HCT116 (cell line): ENCODE measurements around the gene HOXB8. TPM values are rescaled to one million over a fixed set of nuclear protein-coding genes. Genes with fewer than 3 reads are reported as not detected.

ENCODE experiments used
- ATAC-seq: fragments of 200-7000 bp; cut with Tn5 transposase; 2 replicates; pipeline ENCODE4 v1.9.1; 2020; ENCODE audit warnings: mild to moderate bottlenecking, moderate library complexity
- BruUV-seq: library from RNA; stranded (reverse); fragments of 400-500 nt; replicated peaks from 2 replicates; lab custom pipeline; 2021; lab: Mats Ljungman, UMichigan
- CTCF ChIA-PET: fragments of 300-600 bp; sonication (Branson Sonifier 250); formaldehyde crosslinking; loops from one replicate; lab custom pipeline; 2021; ENCODE audit warnings: antibody characterized with exemption; lab: Charles Lee
- POLR2A ChIA-PET: fragments of 300-600, 350-600 bp; sonication (Branson Sonifier 250); formaldehyde crosslinking; loops from one replicate; lab custom pipeline; 2021; ENCODE audit warnings: antibody characterized with exemption; lab: Charles Lee
- RAD21 ChIA-PET, 2 experiments: fragments of 300-600 bp; sonication (Branson Sonifier 250); formaldehyde crosslinking; loops; one replicate each; lab custom pipeline; 2023; ENCODE audit warnings: low total read pairs in 2 of 2; ENCODE audit not compliant: uncharacterized antibody in 2 of 2, unreplicated experiment in 2 of 2, low non-redundant PET in 1 of 2; lab: Charles Lee
- DNase-seq: peaks from one replicate; pipeline ENCODE4 v3.0.0-alpha.2; 2010; ENCODE audit warnings: low read depth, low spot score
- H2AFZ ChIP-seq: fragments of 200-600 bp; shearing (Covaris generic), sonication (generic); 2 replicates; pipeline ENCODE4 v1.6.1; 2017; ENCODE audit warnings: low read depth, mixed run types, mixed read lengths, antibody characterized with exemption, low read length; ENCODE audit not compliant: poor library complexity, severe bottlenecking
- H3K27ac ChIP-seq: 2 replicates; pipeline ENCODE4 v1.5.1; 2012; ENCODE audit warnings: low read depth, low read length
- H3K27me3 ChIP-seq: fragments of 200-600 bp; sonication (generic); 2 replicates; pipeline ENCODE4 v1.6.1; 2016; ENCODE audit warnings: mixed run types, low read length, mixed read lengths; ENCODE audit not compliant: insufficient read depth
- H3K36me3 ChIP-seq, 2 experiments: fragments of 200-500 bp in 1 of 2; fragments of 200-600 bp in 1 of 2; sonication (Bioruptor generic) in 1 of 2; sonication (generic) in 1 of 2; 2 replicates each; pipeline versions ENCODE4 v1.5.1 to v1.6.1; 2014 to 2016; ENCODE audit warnings: low read length in 2 of 2, inconsistent platforms in 1 of 2, mixed read lengths in 1 of 2, mixed run types in 1 of 2; ENCODE audit not compliant: insufficient read depth in 2 of 2, control insufficient read depth in 1 of 2
- H3K4me1 ChIP-seq, 2 experiments: fragments of 200-600 bp in 1 of 2; sonication (generic) in 1 of 2; 2 replicates each; pipeline versions ENCODE4 v1.5.1 to v1.6.1; 2012 to 2017; ENCODE audit warnings: low read length in 2 of 2, inconsistent platforms in 1 of 2, mild to moderate bottlenecking in 1 of 2, mixed read lengths in 1 of 2, mixed run types in 1 of 2, moderate library complexity in 1 of 2; ENCODE audit not compliant: insufficient read depth in 2 of 2, control insufficient read depth in 1 of 2
- H3K4me2 ChIP-seq: fragments of 200-600 bp; sonication (generic); 2 replicates; pipeline ENCODE4 v1.6.1; 2017; ENCODE audit warnings: mixed run types, low read length, mixed read lengths
- H3K4me3 ChIP-seq, 2 experiments: fragments of 200-600 bp in 1 of 2; sonication (generic) in 1 of 2; replicated peaks in 1 of 2; 2 replicates each; pipeline ENCODE4 v1.5.1; 2011 to 2016; ENCODE audit warnings: low read length in 2 of 2, control low read depth in 1 of 2, low read depth in 1 of 2, mild to moderate bottlenecking in 1 of 2, mixed read lengths in 1 of 2, mixed run types in 1 of 2
- H3K79me2 ChIP-seq: fragments of 200-600 bp; sonication (generic); 2 replicates; pipeline ENCODE4 v1.6.1; 2017; ENCODE audit warnings: mild to moderate bottlenecking, mixed run types, low read length, moderate library complexity, mixed read lengths; ENCODE audit not compliant: insufficient read depth
- H3K9ac ChIP-seq: fragments of 200-600 bp; sonication (generic); 2 replicates; pipeline ENCODE4 v1.6.1; 2016; ENCODE audit warnings: low read length, mixed read lengths
- H3K9me2 ChIP-seq: fragments of 200-600 bp; sonication (generic), shearing (Covaris generic); 2 replicates; pipeline ENCODE4 v1.6.1; 2017; ENCODE audit warnings: mixed run types, mild to moderate bottlenecking, moderate library complexity; ENCODE audit not compliant: insufficient read depth
- H3K9me3 ChIP-seq, 2 experiments: fragments of 200-500 bp in 1 of 2; fragments of 200-600 bp in 1 of 2; sonication (Bioruptor generic) in 1 of 2; sonication (generic) in 1 of 2; 2 replicates each; pipeline ENCODE4 v1.6.1; 2014 to 2017; ENCODE audit warnings: low read length in 2 of 2, mixed read lengths in 2 of 2, inconsistent platforms in 1 of 2, low read depth in 1 of 2, mild to moderate bottlenecking in 1 of 2, mixed run types in 1 of 2, moderate library complexity in 1 of 2; ENCODE audit not compliant: control insufficient read depth in 1 of 2, insufficient read depth in 1 of 2
- H4K20me1 ChIP-seq: fragments of 200-600 bp; sonication (generic), shearing (Covaris generic); 2 replicates; pipeline ENCODE4 v1.6.1; 2017; ENCODE audit warnings: mixed run types, mild to moderate bottlenecking, moderate library complexity; ENCODE audit not compliant: insufficient read depth
- CBX3 ChIP-seq: IDR thresholded peaks from 2 replicates; pipeline ENCODE4 v1.6.1; 2012; ENCODE audit warnings: low read depth
- CEBPB ChIP-seq: IDR thresholded peaks from 2 replicates; pipeline ENCODE4 v1.6.1; 2012; ENCODE audit warnings: low read depth
- JUND ChIP-seq: IDR thresholded peaks from 2 replicates; pipeline ENCODE4 v1.6.1; 2012
- RAD21 ChIP-seq: IDR thresholded peaks from 2 replicates; pipeline ENCODE4 v1.6.1; 2012; ENCODE audit warnings: low read depth, mild to moderate bottlenecking
- SP1 ChIP-seq: IDR thresholded peaks from 2 replicates; pipeline ENCODE4 v1.6.1; 2012; ENCODE audit warnings: low read depth
- TCF7L2 ChIP-seq: IDR thresholded peaks from 2 replicates; pipeline ENCODE4 v1.7.0; 2011; ENCODE audit warnings: borderline replicate concordance, inconsistent platforms; ENCODE audit not compliant: insufficient read depth, insufficient read length; ENCODE audit errors: extremely low read depth
- YY1 ChIP-seq: IDR thresholded peaks from 2 replicates; pipeline ENCODE4 v1.6.1; 2011; ENCODE audit warnings: low read length, low read depth, moderate library complexity, mild to moderate bottlenecking; ENCODE audit not compliant: insufficient replicate concordance; ENCODE audit errors: extremely low read depth
- ZBTB33 ChIP-seq: IDR thresholded peaks from 2 replicates; pipeline ENCODE4 v1.6.1; 2011; ENCODE audit warnings: mild to moderate bottlenecking, low read length, moderate library complexity; ENCODE audit not compliant: insufficient replicate concordance; ENCODE audit errors: extremely low read depth
- ZFX ChIP-seq: fragments of 450-650 bp; IDR thresholded peaks from 2 replicates; pipeline ENCODE4 v1.6.1; 2017
- intact Hi-C: fragments of 100-400 bp; cut with micrococcal nuclease; formaldehyde crosslinking; loops from 2 replicates; pipeline ENCODE4 v1.10.0; 2022
- total RNA-seq: library from RNA; stranded (reverse); gene quantifications from one replicate; pipeline ENCODE4 v1.2.1, GENCODE V29; 2021; ENCODE audit not compliant: unreplicated experiment
- TF ChIP-seq, protein P1 (sequence below), 3 experiments: fragments of 200-600 bp in 1 of 3; sonication (generic) in 1 of 3; IDR thresholded peaks in 2 of 3; conservative IDR thresholded peaks in 1 of 3; 2 replicates each; pipeline ENCODE4 v1.5.1; 2012 to 2017; ENCODE audit warnings: low read depth in 2 of 3, low read length in 2 of 3, antibody characterized with exemption in 1 of 3, borderline replicate concordance in 1 of 3, control low read depth in 1 of 3, mild to moderate bottlenecking in 1 of 3, mixed read lengths in 1 of 3, mixed run types in 1 of 3, moderate library complexity in 1 of 3; ENCODE audit not compliant: insufficient read depth in 1 of 3
- TF ChIP-seq, protein P2 (sequence below): IDR thresholded peaks from 2 replicates; pipeline ENCODE4 v1.6.1; 2012

Gene HOXB8
- total RNA-seq, 1 experiment from 2014 or later, result 44.7 TPM

- TF ChIP-seq ZFX, result no peak
- no peak for TF ChIP-seq RAD21
- no peak for TF ChIP-seq CBX3
- TF ChIP-seq ZBTB33, result no peak
- TF ChIP-seq, all 23 proteins: peak for 0
Observed at GRCh38 chr17:48642059-48642842, 27.2 kb upstream of the HOXB8 start (continued).

DNA sequence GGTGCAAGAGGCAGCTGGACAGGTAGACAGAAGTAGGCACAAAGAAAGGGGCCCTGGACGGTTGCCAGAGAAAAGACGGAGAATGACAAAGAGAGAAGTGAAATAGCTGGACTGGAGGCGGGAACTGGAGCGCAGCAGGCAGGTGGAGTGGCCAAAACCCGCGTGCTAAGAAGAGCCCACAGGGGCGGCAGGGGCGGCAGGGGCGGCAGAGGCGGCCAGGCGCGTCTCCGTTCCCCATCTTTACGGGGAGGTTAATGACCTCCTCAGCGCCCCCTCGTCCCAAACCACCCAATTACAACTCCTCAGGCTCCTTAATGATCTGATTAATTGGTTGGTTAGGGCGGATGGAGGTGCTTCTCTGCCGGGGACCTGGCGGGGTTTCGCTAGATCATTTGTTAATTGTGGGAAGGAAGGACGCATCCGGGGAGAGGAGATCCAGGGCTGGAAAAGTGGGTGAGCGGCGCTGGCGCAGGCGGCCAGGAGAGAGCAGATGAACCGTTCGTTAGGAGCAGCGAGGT is 26.5 kb upstream of the HOXB8 start:
- no peaks in the 10 kb centered on the region for H3K27me3 ChIP-seq
- no peak for DNase-seq
- intact Hi-C loops, result no loop called here

More for the DNA sequence above, 26.5 kb upstream of the HOXB8 start:
- TF ChIP-seq YY1 (no peak), CEBPB (no peak), TCF7L2 (no peak), JUND (no peak), SP1 (no peak)
- TF ChIP-seq, protein P1, sequence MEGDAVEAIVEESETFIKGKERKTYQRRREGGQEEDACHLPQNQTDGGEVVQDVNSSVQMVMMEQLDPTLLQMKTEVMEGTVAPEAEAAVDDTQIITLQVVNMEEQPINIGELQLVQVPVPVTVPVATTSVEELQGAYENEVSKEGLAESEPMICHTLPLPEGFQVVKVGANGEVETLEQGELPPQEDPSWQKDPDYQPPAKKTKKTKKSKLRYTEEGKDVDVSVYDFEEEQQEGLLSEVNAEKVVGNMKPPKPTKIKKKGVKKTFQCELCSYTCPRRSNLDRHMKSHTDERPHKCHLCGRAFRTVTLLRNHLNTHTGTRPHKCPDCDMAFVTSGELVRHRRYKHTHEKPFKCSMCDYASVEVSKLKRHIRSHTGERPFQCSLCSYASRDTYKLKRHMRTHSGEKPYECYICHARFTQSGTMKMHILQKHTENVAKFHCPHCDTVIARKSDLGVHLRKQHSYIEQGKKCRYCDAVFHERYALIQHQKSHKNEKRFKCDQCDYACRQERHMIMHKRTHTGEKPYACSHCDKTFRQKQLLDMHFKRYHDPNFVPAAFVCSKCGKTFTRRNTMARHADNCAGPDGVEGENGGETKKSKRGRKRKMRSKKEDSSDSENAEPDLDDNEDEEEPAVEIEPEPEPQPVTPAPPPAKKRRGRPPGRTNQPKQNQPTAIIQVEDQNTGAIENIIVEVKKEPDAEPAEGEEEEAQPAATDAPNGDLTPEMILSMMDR (IDR thresholded peaks at IDR 0.05 in 2 of 3, conservative IDR thresholded peaks at IDR 0.05 in 1 of 3; ENCODE audit: borderline replicate concordance in 1 of 3, insufficient read depth in 1 of 3, low read depth in 2 of 3, low read length in 2 of 3), result no peak
- TF ChIP-seq, protein P2, sequence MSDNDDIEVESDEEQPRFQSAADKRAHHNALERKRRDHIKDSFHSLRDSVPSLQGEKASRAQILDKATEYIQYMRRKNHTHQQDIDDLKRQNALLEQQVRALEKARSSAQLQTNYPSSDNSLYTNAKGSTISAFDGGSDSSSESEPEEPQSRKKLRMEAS, result no peak
- Histone ChIP-seq H3K4me1 (peaks cover 13 to 41% of the 10 kb centered on the region in 2 experiments; a peak in 3 of 4 replicates), H3K9me3 (no peaks in the 10 kb centered on the region), H3K27ac (no peak overlapping the region), H2AFZ (no peak overlapping the region), H3K79me2 (peaks cover 100% of the 10 kb centered on the region), H3K4me2 (no peak overlapping the region), H3K9ac (no peak overlapping the region), H4K20me1 (no peaks in the 10 kb centered on the region), H3K36me3 (peaks cover 0 to 18% of the 10 kb centered on the region in 2 experiments; a peak in 1 of 4 replicates), H3K9me2 (no peaks in the 10 kb centered on the region), H3K4me3 (no peak overlapping the region)
- CTCF ChIA-PET, result interaction anchor here (0.7 to 2.7 kb wide), 2 partner anchors 16 to 237 kb away, joined by 3 to 7 read pairs; partner anchors contain the start of gene HOXB9
- POLR2A ChIA-PET, result no interaction called here
- RAD21 ChIA-PET, result no interaction called here
- no TSS peak for BruUV-seq
- ATAC-seq, result no peak
